Immature natural killer cell (primary cell): Measurements from ENCODE around the gene ACER1. TPM values are rescaled to one million over a fixed set of nuclear protein-coding genes. Genes with fewer than 3 reads are reported as not detected.

Source experiments
- DNase-seq, 3 donors: peaks; one replicate each; pipeline ENCODE4 v3.0.0; 2022; ENCODE audit warnings: mixed read lengths in 1 of 3
- H3K27ac Mint-ChIP-seq, 6 donors: one replicate each; pipeline ENCODE4 v1.8.0; 2020; ENCODE audit warnings: mixed read lengths in 6 of 6, mild to moderate bottlenecking in 5 of 6, inconsistent platforms in 4 of 6, moderate library complexity in 3 of 6
- H3K27me3 Mint-ChIP-seq, 3 donors: one replicate each; pipeline ENCODE4 v1.8.0; 2020 to 2021; ENCODE audit warnings: low read depth in 3 of 3, mild to moderate bottlenecking in 3 of 3, mixed read lengths in 3 of 3, moderate library complexity in 3 of 3, inconsistent platforms in 1 of 3
- H3K36me3 Mint-ChIP-seq, 3 donors: one replicate each; pipeline ENCODE4 v1.8.0; 2020; ENCODE audit warnings: mixed read lengths in 3 of 3, inconsistent platforms in 2 of 3, mild to moderate bottlenecking in 2 of 3
- H3K4me1 Mint-ChIP-seq, 2 donors: one replicate each; pipeline ENCODE4 v1.8.0; 2020; ENCODE audit warnings: inconsistent platforms in 2 of 2, mild to moderate bottlenecking in 2 of 2, mixed read lengths in 2 of 2, moderate library complexity in 1 of 2
- H3K4me3 Mint-ChIP-seq, 5 donors: one replicate each; pipeline ENCODE4 v1.8.0; 2020; ENCODE audit warnings: mild to moderate bottlenecking in 5 of 5, mixed read lengths in 5 of 5, inconsistent platforms in 3 of 5, moderate library complexity in 3 of 5
- H3K9me3 Mint-ChIP-seq, 6 donors: one replicate each; pipeline ENCODE4 v1.8.0; 2020; ENCODE audit warnings: mild to moderate bottlenecking in 6 of 6, mixed read lengths in 6 of 6, inconsistent platforms in 4 of 6, moderate library complexity in 3 of 6
- polyA plus RNA-seq, 3 donors: library from polyadenylated mRNA; unstranded; fragments of 300-500 nt; fragmentation: Illumina TruSeq; gene quantifications; one replicate each; pipeline ENCODE4 v1.2.3, GENCODE V29; 2021

The ACER1 gene, protein sequence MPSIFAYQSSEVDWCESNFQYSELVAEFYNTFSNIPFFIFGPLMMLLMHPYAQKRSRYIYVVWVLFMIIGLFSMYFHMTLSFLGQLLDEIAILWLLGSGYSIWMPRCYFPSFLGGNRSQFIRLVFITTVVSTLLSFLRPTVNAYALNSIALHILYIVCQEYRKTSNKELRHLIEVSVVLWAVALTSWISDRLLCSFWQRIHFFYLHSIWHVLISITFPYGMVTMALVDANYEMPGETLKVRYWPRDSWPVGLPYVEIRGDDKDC
- polyA plus RNA-seq: under 1 TPM in 2 of 3 donors, not detected in 1; 0.54 to 0.63 TPM

DNA sequence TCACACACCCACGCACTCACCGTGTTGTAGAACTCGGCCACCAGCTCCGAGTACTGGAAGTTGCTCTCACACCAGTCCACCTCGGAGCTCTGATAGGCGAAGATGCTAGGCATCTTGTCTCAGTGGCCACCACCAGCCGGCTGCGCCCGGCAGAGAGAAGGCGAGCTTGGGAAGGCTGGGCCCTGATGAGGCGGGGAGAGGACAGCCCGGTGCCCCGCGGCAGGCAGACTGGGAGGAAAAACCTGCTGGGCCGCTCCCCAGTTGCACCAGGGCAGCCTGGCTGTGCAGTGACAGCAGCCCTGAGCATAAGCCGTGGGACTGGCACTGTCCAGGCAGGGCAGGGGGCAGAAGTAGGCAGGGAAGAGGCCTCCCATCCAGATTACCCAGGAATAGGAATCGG lies at the start of gene ACER1:
Gene ACER1 (minus strand): TSS at position 174 of the 400 bp plus-strand sequence. CDS start 61 bp downstream, at position 113.
- Mint-ChIP-seq H3K27ac (no peak within 1 kb of the TSS), H3K36me3 (no peaks in the 10 kb centered on the region), H3K4me3 (no peak within 1 kb of the TSS), H3K27me3 (no peaks in the 10 kb centered on the region), H3K4me1 (no peaks in the 10 kb centered on the region), H3K9me3 (no peaks in the 10 kb centered on the region)
- DNase-seq: no peak

DNA sequence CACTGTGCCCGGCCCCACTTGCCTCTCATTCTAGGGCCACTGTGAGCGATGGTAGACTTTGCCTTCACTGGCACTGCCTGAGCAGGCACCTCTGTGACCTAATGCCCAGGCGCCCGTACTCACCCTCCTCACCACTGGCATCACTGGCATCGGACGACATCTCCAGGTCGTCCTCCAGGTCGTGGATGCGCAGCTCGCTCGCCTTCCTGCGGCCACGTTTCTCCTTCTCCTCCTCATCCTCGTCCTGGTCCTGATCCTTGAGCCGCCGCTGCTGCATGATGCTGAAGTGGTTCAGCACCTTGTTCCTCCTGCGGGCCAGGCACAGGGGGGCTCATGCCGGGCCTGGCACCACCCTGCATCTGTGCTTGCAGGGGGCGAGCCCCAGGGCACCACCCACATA lies 49.8 kb upstream of the ACER1 start:
- H3K27me3 Mint-ChIP-seq: peaks cover 0 to 3% (median 3%) of the 10 kb centered on the region in 3 donors
- H3K9me3 Mint-ChIP-seq: no peaks in the 10 kb centered on the region
- H3K4me1 Mint-ChIP-seq: peaks cover 0 to 4% of the 10 kb centered on the region in 2 donors
- H3K4me3 Mint-ChIP-seq: no peak overlapping the region
- DNase-seq: no peak
- no peak overlapping the region for H3K27ac Mint-ChIP-seq
- H3K36me3 Mint-ChIP-seq: peaks cover 5 to 37% (median 18%) of the 10 kb centered on the region in 3 donors

DNA sequence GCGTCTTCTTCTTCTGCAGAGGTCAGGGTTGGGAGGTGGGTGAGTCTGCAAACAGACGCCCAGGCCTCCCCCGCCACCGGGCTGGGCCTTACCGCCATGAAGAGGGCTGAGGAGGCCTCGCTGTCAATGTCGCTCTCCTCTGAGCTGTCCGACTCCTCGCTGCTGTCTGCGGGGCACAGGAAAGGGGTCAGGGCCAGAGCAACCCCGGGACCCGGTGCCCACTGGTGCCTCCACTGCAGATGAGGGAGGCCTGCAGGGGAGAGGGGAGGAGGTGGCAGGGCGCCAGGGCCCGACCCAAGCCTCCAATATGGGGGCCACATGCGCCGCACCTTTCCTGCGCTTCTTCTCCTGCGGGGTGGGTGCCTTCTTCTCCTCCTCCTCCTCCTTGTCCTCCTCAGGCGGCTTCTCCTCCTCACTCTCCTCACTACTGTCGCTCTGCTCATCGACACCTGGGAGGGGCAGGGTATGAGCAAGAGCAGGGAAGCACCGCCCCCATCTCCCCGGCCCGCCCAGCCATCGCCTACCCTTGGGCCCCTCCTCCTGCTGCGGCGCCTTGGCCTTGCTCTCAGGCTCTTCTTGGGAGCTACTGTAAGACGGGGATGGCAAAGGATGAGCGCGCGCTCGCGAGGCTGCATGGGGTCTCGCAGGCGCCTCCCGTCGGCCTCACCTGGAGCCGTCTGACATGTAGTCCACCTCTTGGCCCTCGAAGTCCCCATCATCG lies 47.8 kb upstream of the ACER1 start:
- no peak overlapping the region for H3K4me3 Mint-ChIP-seq
- H3K27me3 Mint-ChIP-seq: peaks cover 0 to 3% (median 3%) of the 10 kb centered on the region in 3 donors
- peaks cover 0 to 1% of the 10 kb centered on the region in 2 donors for H3K4me1 Mint-ChIP-seq
- no peak overlapping the region for H3K27ac Mint-ChIP-seq
- DNase-seq: no peak
- H3K9me3 Mint-ChIP-seq: no peaks in the 10 kb centered on the region
- H3K36me3 Mint-ChIP-seq: peaks cover 5 to 37% (median 18%) of the 10 kb centered on the region in 3 donors

DNA sequence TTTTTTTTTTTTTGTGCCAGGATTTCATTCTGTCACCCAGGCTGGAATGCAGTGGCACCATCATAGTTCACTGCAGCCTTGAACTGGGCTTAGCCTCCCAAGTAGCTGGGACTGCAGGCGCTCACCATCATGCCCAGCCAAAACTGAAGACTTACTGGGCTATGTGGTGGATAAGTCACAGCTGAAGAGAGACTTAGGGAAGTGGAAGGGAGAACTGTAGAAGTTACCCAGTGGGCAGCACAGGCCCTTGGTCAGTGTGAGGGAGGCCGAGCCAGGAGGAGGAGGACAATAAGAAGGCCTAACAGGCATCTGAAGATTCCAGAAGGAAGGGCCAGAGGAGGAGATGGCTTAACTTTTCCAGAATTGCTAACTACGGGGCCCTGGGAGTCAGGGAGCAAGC lies 46.3 kb upstream of the ACER1 start:
- H3K4me1 Mint-ChIP-seq: no peaks in the 10 kb centered on the region
- no peak overlapping the region for H3K27ac Mint-ChIP-seq
- no peak for DNase-seq
- H3K9me3 Mint-ChIP-seq: no peaks in the 10 kb centered on the region
- H3K36me3 Mint-ChIP-seq: peaks cover 5 to 33% (median 13%) of the 10 kb centered on the region in 3 donors
- H3K27me3 Mint-ChIP-seq: peaks cover 0 to 3% (median 3%) of the 10 kb centered on the region in 3 donors
- H3K4me3 Mint-ChIP-seq: no peak overlapping the region

DNA sequence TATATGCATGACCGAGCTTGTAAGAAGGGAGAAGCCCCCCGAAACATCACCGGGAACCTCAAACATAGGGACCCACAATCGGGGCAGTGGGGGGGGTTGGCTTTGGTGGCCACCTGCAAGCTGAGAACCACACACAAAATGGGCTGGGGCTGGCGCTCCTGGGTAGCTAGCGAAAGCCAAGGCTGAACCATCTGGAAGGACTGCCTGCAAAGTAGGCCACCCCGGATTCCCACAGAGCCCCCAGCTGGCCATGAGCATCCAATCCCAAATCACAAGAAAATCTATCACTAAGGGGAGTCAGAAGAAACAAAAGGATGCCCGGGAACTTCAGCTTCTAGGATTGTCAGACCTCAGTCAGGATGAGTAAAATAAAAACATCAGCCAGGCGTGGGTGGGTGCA lies 45.1 kb upstream of the ACER1 start:
- Mint-ChIP-seq H3K9me3 (no peaks in the 10 kb centered on the region), H3K4me3 (no peak overlapping the region), H3K27me3 (peaks cover 2 to 3% (median 3%) of the 10 kb centered on the region in 3 donors), H3K27ac (no peak overlapping the region), H3K36me3 (peaks cover 5 to 33% (median 13%) of the 10 kb centered on the region in 3 donors), H3K4me1 (peaks cover 5% of the 10 kb centered on the region in 2 donors)
- DNase-seq: no peak

DNA sequence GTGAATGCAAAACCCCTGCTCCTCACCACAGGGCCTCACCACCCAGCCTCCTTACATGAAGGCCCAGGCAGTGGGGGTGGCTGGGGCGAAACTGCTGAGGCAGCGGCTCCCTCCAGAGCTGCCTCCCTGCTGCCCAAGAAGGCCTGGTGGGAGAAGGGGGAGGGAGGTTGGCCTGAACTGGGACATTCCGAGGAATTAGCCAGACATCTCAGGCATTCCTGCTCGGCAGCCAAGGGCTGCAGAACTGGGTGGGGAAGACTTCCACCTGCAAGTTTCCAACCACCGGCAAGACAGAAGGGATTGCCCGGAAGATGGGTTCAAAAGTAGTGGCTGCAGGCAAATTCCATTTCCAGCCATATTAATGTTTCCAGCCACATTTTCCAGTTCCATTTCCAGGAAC lies 44.6 kb upstream of the ACER1 start:
- H3K36me3 Mint-ChIP-seq: peaks cover 5 to 28% (median 13%) of the 10 kb centered on the region in 3 donors

DNA sequence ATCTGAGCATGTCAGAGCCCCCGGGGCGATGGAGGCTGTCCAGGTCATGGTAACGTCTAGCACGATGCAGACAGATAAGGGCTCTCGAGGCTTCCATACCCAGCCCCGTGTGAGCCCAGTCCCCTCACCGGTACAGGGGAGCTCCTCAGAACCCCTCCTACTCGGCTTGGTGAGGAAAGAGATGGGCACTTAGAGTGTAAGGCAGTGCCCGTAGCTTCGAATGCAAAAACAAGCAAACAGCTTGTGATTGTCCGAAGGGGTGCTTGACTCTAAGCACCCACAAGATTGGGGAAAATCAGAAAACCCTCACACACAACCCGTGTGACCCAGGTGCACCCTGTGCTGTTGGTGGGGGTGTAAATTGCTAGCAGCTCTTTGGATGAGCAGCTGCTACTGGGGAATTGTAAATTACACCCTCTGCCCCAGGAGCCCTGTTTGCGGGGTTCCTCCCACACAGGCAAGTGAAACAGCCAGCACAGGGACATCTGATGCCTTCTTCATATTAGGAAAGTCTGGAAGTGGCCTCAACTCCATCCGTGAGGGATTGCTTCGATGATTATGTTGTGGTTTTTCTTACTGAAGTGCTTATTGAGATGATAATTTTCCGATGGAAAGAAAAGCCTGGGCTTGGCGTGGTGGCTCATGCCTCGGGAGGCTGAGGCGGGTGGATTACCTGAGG lies 43.2 kb upstream of the ACER1 start:
- no peak for DNase-seq
- Mint-ChIP-seq H3K27ac (peak overlapping the region in 1 of 6 donors; percentile 40), H3K36me3 (peaks cover 5 to 22% (median 13%) of the 10 kb centered on the region in 3 donors), H3K4me1 (peaks cover 11 to 12% of the 10 kb centered on the region in 2 donors), H3K9me3 (no peaks in the 10 kb centered on the region), H3K4me3 (no peak overlapping the region), H3K27me3 (peaks cover 5 to 6% (median 5%) of the 10 kb centered on the region in 3 donors)

More for the DNA sequence above, 44.6 kb upstream of the ACER1 start:
- no peak overlapping the region for H3K27ac Mint-ChIP-seq
- no peak for DNase-seq
- H3K9me3 Mint-ChIP-seq: no peaks in the 10 kb centered on the region
- H3K4me1 Mint-ChIP-seq: peaks cover 5% of the 10 kb centered on the region in 2 donors
- peaks cover 2 to 4% (median 3%) of the 10 kb centered on the region in 3 donors for H3K27me3 Mint-ChIP-seq
- H3K4me3 Mint-ChIP-seq: no peak overlapping the region

DNA sequence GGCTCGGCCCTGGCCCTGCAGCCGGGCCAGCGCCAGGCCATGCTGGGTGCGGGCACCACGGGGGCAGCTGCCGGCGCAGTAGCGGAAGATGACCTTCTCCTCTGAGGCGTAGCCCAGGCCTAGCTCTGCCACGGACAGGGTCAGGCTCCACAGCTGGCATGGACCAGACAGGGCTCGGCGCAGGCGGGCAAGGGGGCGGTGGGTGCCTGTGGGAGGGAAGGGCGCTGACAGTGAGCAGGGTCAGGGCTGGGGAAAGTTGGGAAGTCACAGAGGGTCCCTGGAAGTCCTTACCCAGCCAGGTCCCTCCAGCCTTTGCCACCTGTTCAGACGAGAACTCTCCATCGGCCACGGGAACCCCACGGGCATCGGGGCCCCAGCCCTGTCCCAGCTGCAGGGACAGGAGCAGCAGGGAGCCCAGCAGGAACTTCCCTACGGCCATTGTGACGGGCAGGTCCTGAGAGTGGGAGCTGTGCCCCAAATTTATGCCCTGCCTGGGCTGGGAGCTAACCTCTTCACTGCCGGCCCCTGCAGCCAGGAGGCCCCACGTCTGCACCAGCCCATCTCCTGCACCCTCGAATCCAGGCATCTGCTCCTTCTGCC lies 42.1 kb upstream of the ACER1 start, which contains the start of gene PSPN:
Gene PSPN (minus strand): TSS at position 523 of the 600 bp plus-strand sequence. CDS start 84 bp downstream, at position 439.
- no peak for DNase-seq
- Mint-ChIP-seq H3K27me3 (peaks cover 2 to 6% (median 5%) of the 10 kb centered on the region in 3 donors), H3K4me1 (peaks cover 11 to 12% of the 10 kb centered on the region in 2 donors), H3K4me3 (no peak within 1 kb of the TSS), H3K36me3 (peaks cover 5 to 16% (median 13%) of the 10 kb centered on the region in 3 donors), H3K9me3 (no peaks in the 10 kb centered on the region), H3K27ac (peak within 1 kb of the TSS in 1 of 6 donors; percentile 40)

DNA sequence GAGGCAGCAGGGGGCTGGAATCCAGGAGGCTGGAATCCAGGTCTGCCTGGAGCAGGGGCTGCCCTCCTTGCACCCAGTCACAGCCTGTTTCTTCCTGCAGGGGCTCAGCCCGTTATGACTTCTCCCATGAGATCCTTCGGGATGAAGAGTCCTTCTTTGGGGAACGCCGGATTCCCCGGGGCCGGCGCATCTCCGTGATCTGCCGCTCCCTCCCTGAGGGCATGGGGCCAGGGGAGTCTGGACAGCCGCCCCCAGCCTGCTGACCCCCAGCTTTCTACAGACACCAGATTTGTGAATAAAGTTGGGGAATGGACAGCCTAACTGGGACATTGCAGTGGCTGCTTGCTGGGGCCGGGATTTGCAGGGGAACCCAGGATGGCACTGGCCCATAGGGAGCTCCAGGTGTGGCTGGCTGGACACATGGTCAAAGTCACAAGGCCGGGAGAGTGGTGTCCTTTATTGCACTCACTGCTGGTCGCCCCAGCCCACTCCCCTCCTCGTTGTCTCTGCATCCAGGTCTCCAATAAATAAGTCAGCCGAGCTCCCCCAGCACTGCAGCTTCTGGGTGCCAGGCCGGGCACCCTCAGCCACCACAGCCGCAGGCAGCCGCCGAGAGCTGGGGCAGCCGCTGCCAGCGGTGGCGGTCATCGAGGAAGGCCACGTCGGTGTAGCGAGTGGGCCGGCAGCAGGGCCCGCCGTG lies 41.4 kb upstream of the ACER1 start:
- peak overlapping the region in 1 of 5 donors; percentile 17 for H3K4me3 Mint-ChIP-seq
- H3K4me1 Mint-ChIP-seq: peaks cover 13% of the 10 kb centered on the region in 2 donors
- no peaks in the 10 kb centered on the region for H3K9me3 Mint-ChIP-seq
- no peak overlapping the region for H3K27ac Mint-ChIP-seq
- peaks cover 2 to 6% (median 5%) of the 10 kb centered on the region in 3 donors for H3K27me3 Mint-ChIP-seq
- H3K36me3 Mint-ChIP-seq: peaks cover 3 to 10% (median 8%) of the 10 kb centered on the region in 3 donors
- DNase-seq: no peak

DNA sequence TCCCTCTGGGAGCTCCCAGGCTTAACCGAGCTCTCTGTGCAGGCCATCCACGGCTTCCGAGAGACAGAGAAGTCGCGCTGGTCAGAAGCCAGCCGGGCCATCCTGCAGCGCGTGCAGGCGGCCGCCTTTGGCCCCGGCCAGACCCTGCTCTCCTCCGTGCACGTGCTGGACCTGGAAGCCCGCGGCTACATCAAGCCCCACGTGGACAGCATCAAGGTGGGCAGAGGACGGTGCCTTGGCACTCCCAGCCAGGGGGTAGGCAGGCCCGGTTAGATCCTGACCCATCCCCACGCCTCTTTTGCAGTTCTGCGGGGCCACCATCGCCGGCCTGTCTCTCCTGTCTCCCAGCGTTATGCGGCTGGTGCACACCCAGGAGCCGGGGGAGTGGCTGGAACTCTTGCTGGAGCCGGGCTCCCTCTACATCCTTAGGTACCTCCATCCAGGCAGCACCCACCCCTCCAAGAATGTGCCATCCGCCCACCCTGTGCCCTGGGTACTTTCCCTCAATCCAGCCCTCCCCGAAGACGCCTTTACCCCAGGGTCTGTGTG lies 40.8 kb upstream of the ACER1 start:
- Mint-ChIP-seq H3K27ac (no peak overlapping the region), H3K9me3 (no peaks in the 10 kb centered on the region), H3K4me1 (peaks cover 16 to 18% of the 10 kb centered on the region in 2 donors), H3K27me3 (peaks cover 3 to 6% (median 5%) of the 10 kb centered on the region in 3 donors), H3K4me3 (peak overlapping the region in 1 of 5 donors; percentile 17), H3K36me3 (peaks cover 1 to 4% (median 2%) of the 10 kb centered on the region in 3 donors)
- DNase-seq: no peak

DNA sequence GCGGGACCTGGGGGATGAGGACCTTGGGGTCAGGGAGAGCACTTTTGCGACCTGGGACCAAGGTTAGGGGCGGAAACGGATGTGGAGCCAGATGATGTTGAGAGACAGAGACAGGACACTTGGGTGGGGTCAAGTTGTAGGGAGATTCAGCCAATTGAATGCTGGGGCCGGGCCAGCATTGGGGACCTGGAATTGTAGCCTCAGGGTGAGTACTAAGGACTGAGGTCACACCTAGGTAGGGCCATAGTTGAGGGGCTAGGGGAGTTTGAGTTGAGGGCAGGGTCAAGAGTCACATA lies 40.3 kb upstream of the ACER1 start:
- Mint-ChIP-seq H3K4me3 (peak overlapping the region; percentile 79 to 95 (median 92)), H3K27ac (peak overlapping the region; percentile 78 to 96 (median 92)), H3K4me1 (peaks cover 17 to 18% of the 10 kb centered on the region in 2 donors), H3K9me3 (no peaks in the 10 kb centered on the region), H3K27me3 (peaks cover 3 to 6% (median 5%) of the 10 kb centered on the region in 3 donors), H3K36me3 (peaks cover 0 to 7% (median 3%) of the 10 kb centered on the region in 3 donors)
- DNase-seq: no peak

DNA sequence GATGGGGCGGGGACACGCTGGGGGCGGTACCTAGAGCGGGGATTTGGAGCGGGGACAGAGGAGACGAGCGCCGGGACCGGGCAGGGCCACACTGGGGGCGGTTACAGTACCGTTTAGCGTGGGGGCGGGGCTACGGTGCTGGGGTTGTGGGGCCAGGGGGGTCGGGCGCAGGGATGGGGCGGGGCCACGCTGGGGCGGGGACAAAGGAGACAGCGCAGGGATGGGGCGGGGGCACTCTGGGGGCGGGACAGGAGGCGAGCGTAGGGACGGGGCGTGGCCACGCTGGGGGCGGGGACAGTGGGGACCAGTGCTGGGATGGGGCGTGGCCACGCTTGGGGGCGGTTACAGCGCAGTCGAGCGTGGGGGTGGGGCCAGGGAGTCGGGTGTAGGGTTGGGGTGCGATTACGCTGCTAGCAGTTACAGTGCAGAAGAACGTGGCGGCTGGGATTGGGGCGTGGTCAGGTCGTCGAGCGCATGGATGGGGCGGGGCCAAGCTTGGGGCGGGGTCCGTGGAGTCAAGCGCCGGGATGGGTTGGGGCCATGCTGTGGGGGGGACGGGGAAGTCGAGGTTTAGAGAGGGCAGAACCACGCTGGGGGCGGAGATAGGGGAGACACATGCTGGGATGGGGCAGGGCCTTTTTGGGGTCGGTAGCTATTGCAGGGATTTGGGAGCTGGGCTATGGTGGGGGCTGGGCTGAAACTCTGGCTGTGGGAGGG lies 39.8 kb upstream of the ACER1 start:
- peak; percentile 93 to 96 (median 95) for DNase-seq
- peaks cover 17 to 18% of the 10 kb centered on the region in 2 donors for H3K4me1 Mint-ChIP-seq
- peak overlapping the region; percentile 79 to 95 (median 92) for H3K4me3 Mint-ChIP-seq
- H3K27ac Mint-ChIP-seq: peak overlapping the region; percentile 83 to 96 (median 92)
- peaks cover 3 to 6% (median 5%) of the 10 kb centered on the region in 3 donors for H3K27me3 Mint-ChIP-seq
- peaks cover 0 to 8% (median under 1%) of the 10 kb centered on the region in 3 donors for H3K36me3 Mint-ChIP-seq
- no peaks in the 10 kb centered on the region for H3K9me3 Mint-ChIP-seq
